Activated naive CD4-positive, alpha-beta T cell treated with anti-CD3 and anti-CD28 coated beads for 36 hours (primary cell): ENCODE measurements around the gene BICRAL. TPM values are rescaled to one million over a fixed set of nuclear protein-coding genes. Genes with fewer than 3 reads are reported as not detected.
A peak's percentile ranks its signal among the peaks of the same experiment; 100 is the strongest.

Experiments
- CTCF ChIA-PET: fragments of 350-600 bp; sonication (Branson Sonifier 250); formaldehyde crosslinking; loops from one replicate; lab custom pipeline; 2021; ENCODE audit warnings: antibody characterized with exemption; lab: Charles Lee
- DNase-seq: peaks from one replicate; pipeline ENCODE4 v3.0.0-alpha.2; 2020
- H3K27ac Mint-ChIP-seq: one replicate; pipeline ENCODE4 v1.8.0; 2021; ENCODE audit warnings: mild to moderate bottlenecking, mixed read lengths
- H3K27me3 Mint-ChIP-seq: one replicate; pipeline ENCODE4 v1.8.0; 2021; ENCODE audit warnings: low read depth, mixed read lengths
- H3K36me3 Mint-ChIP-seq: one replicate; pipeline ENCODE4 v1.8.0; 2021; ENCODE audit warnings: low read depth, mixed read lengths
- H3K4me1 Mint-ChIP-seq: one replicate; pipeline ENCODE4 v1.8.0; 2021; ENCODE audit warnings: low read depth, mixed read lengths
- H3K4me3 Mint-ChIP-seq: one replicate; pipeline ENCODE4 v1.8.0; 2021; ENCODE audit warnings: mild to moderate bottlenecking, moderate library complexity, mixed read lengths
- H3K9me3 Mint-ChIP-seq: one replicate; pipeline ENCODE4 v1.8.0; 2021; ENCODE audit warnings: mixed read lengths
- intact Hi-C: fragments of 100-400 bp; cut with micrococcal nuclease; formaldehyde crosslinking; loops from one replicate; pipeline ENCODE4 v1.15.1; 2023
- total RNA-seq, 2 experiments: library from RNA; stranded (reverse); gene quantifications; one replicate each; pipeline ENCODE4 v1.2.3, GENCODE V29; 2021

The BICRAL gene
- total RNA-seq, 2 experiments from 2014 or later: 7.8 to 7.9 TPM

- CTCF ChIA-PET: interaction anchor here (0.6 kb wide), 1 partner anchor 9 kb away, joined by 3 read pairs; no protein-coding TSS in a partner anchor
- H3K4me1 Mint-ChIP-seq: peaks cover 23% of the 10 kb centered on the region
- no peak overlapping the region for H3K27ac Mint-ChIP-seq
- DNase-seq: no peak
- intact Hi-C loops: loop anchor here (2.0 to 5.0 kb wide), 2 partner anchors 35 to 75 kb away; partner anchors contain the start of gene TBCC
- no peaks in the 10 kb centered on the region for H3K36me3 Mint-ChIP-seq
- no peaks in the 10 kb centered on the region for H3K9me3 Mint-ChIP-seq
- H3K4me3 Mint-ChIP-seq: no peak overlapping the region
- no peaks in the 10 kb centered on the region for H3K27me3 Mint-ChIP-seq
Measured at GRCh38 chr6:42821846-42822245, 40.0 kb downstream of the BICRAL start.

- Mint-ChIP-seq H3K27ac (no peak overlapping the region), H3K4me1 (peaks cover 3% of the 10 kb centered on the region), H3K9me3 (no peaks in the 10 kb centered on the region), H3K27me3 (no peaks in the 10 kb centered on the region), H3K36me3 (peaks cover 9% of the 10 kb centered on the region), H3K4me3 (no peak overlapping the region)
- CTCF ChIA-PET: interaction anchor here (0.6 kb wide), 1 partner anchor 53 kb away, joined by 7 read pairs; no protein-coding TSS in a partner anchor
- intact Hi-C loops: no loop called here
- DNase-seq: no peak
Measured at GRCh38 chr6:42829561-42830092, 47.8 kb downstream of the BICRAL start.

GRCh38 chr6:42831237-42831636, 49.4 kb downstream of the BICRAL start:
- CTCF ChIA-PET: interaction anchor here (0.7 to 1.2 kb wide), 3 partner anchors 105 to 283 kb away, joined by 3 to 5 read pairs (median 3); no protein-coding TSS in a partner anchor
- intact Hi-C loops: no loop called here
- Mint-ChIP-seq H3K9me3 (no peaks in the 10 kb centered on the region), H3K4me1 (peaks cover 3% of the 10 kb centered on the region), H3K36me3 (peaks cover 9% of the 10 kb centered on the region), H3K27ac (no peak overlapping the region), H3K4me3 (no peak overlapping the region), H3K27me3 (no peaks in the 10 kb centered on the region)
- no peak for DNase-seq

- Mint-ChIP-seq H3K4me3 (no peak overlapping the region), H3K27ac (no peak overlapping the region), H3K36me3 (peaks cover 4% of the 10 kb centered on the region), H3K27me3 (no peaks in the 10 kb centered on the region), H3K9me3 (no peaks in the 10 kb centered on the region), H3K4me1 (peaks cover 3% of the 10 kb centered on the region)
- no peak for DNase-seq
- intact Hi-C loops: no loop called here
- CTCF ChIA-PET: no interaction called here
Measured at GRCh38 chr6:42834056-42834455, 52.2 kb downstream of the BICRAL start.

- no peak for DNase-seq
- no peak overlapping the region for H3K4me3 Mint-ChIP-seq
- H3K27me3 Mint-ChIP-seq: no peaks in the 10 kb centered on the region
- peaks cover 13% of the 10 kb centered on the region for H3K4me1 Mint-ChIP-seq
- H3K9me3 Mint-ChIP-seq: no peaks in the 10 kb centered on the region
- intact Hi-C loops: no loop called here
- peaks cover 1% of the 10 kb centered on the region for H3K36me3 Mint-ChIP-seq
- CTCF ChIA-PET: interaction anchor here (0.7 to 1.3 kb wide), 3 partner anchors 38 to 177 kb away, joined by 3 to 4 read pairs (median 3); no protein-coding TSS in a partner anchor
- H3K27ac Mint-ChIP-seq: no peak overlapping the region
Measured at GRCh38 chr6:42841844-42842584, 60.2 kb downstream of the BICRAL start.

GRCh38 chr6:42845327-42845694, 63.5 kb downstream of the BICRAL start:
- intact Hi-C loops: no loop called here
- Mint-ChIP-seq H3K27me3 (no peaks in the 10 kb centered on the region), H3K4me3 (no peak overlapping the region), H3K4me1 (peaks cover 13% of the 10 kb centered on the region), H3K9me3 (no peaks in the 10 kb centered on the region), H3K36me3 (peaks cover 1% of the 10 kb centered on the region), H3K27ac (no peak overlapping the region)
- DNase-seq: no peak
- CTCF ChIA-PET: no interaction called here

- CTCF ChIA-PET: no interaction called here
- intact Hi-C loops: no loop called here
- H3K9me3 Mint-ChIP-seq: no peaks in the 10 kb centered on the region
- no peak overlapping the region for H3K4me3 Mint-ChIP-seq
- no peak overlapping the region for H3K27ac Mint-ChIP-seq
- peaks cover 10% of the 10 kb centered on the region for H3K4me1 Mint-ChIP-seq
- no peaks in the 10 kb centered on the region for H3K27me3 Mint-ChIP-seq
- H3K36me3 Mint-ChIP-seq: peaks cover 1% of the 10 kb centered on the region
- no peak for DNase-seq
Measured at GRCh38 chr6:42846505-42846904, 64.7 kb downstream of the BICRAL start.

GRCh38 chr6:42848700-42849099, 66.8 kb downstream of the BICRAL start:
- intact Hi-C loops: no loop called here
- no peak overlapping the region for H3K27ac Mint-ChIP-seq
- no peak overlapping the region for H3K4me3 Mint-ChIP-seq

GRCh38 chr6:42851599-42851998, 69.7 kb downstream of the BICRAL start:
- no peak for DNase-seq
- Mint-ChIP-seq H3K27ac (no peak overlapping the region), H3K4me3 (no peak overlapping the region), H3K27me3 (no peaks in the 10 kb centered on the region), H3K9me3 (no peaks in the 10 kb centered on the region), H3K36me3 (peaks cover 2% of the 10 kb centered on the region), H3K4me1 (no peaks in the 10 kb centered on the region)
- CTCF ChIA-PET: no interaction called here
- intact Hi-C loops: no loop called here

More at GRCh38 chr6:42848700-42849099, 66.8 kb downstream of the BICRAL start:
- peaks cover 4% of the 10 kb centered on the region for H3K4me1 Mint-ChIP-seq
- H3K36me3 Mint-ChIP-seq: no peaks in the 10 kb centered on the region
- DNase-seq: no peak
- H3K27me3 Mint-ChIP-seq: no peaks in the 10 kb centered on the region
- CTCF ChIA-PET: no interaction called here
- H3K9me3 Mint-ChIP-seq: no peaks in the 10 kb centered on the region

- no peak overlapping the region for H3K4me3 Mint-ChIP-seq
- CTCF ChIA-PET: interaction anchor here (0.7 to 1.0 kb wide), 2 partner anchors 123 to 198 kb away, joined by 3 to 4 read pairs; no protein-coding TSS in a partner anchor
- H3K27ac Mint-ChIP-seq: no peak overlapping the region
- DNase-seq: no peak
- no peaks in the 10 kb centered on the region for H3K9me3 Mint-ChIP-seq
- no peaks in the 10 kb centered on the region for H3K27me3 Mint-ChIP-seq
- intact Hi-C loops: no loop called here
- peaks cover 17% of the 10 kb centered on the region for H3K36me3 Mint-ChIP-seq
- H3K4me1 Mint-ChIP-seq: no peaks in the 10 kb centered on the region
Measured at GRCh38 chr6:42860036-42860435, 78.2 kb downstream of the BICRAL start.

GRCh38 chr6:42860481-42860880, 78.6 kb downstream of the BICRAL start:
- intact Hi-C loops: no loop called here
- Mint-ChIP-seq H3K27me3 (no peaks in the 10 kb centered on the region), H3K36me3 (peaks cover 17% of the 10 kb centered on the region), H3K9me3 (no peaks in the 10 kb centered on the region), H3K4me3 (no peak overlapping the region), H3K27ac (no peak overlapping the region), H3K4me1 (no peaks in the 10 kb centered on the region)
- DNase-seq: no peak
- CTCF ChIA-PET: interaction anchor here (0.7 to 1.0 kb wide), 2 partner anchors 123 to 199 kb away, joined by 3 to 4 read pairs; no protein-coding TSS in a partner anchor

GRCh38 chr6:42864602-42865001, 82.8 kb downstream of the BICRAL start:
- Mint-ChIP-seq H3K4me1 (no peaks in the 10 kb centered on the region), H3K36me3 (peaks cover 11% of the 10 kb centered on the region), H3K4me3 (no peak overlapping the region), H3K27ac (peak overlapping the region; percentile 13), H3K27me3 (no peaks in the 10 kb centered on the region), H3K9me3 (no peaks in the 10 kb centered on the region)
- DNase-seq: no peak
- intact Hi-C loops: no loop called here
- CTCF ChIA-PET: interaction anchor here (1.1 kb wide), 1 partner anchor 9 kb away, joined by 4 read pairs; no protein-coding TSS in a partner anchor
